Measurements from ENCODE around the gene NR4A3. TPM values are rescaled to one million over a fixed set of nuclear protein-coding genes. Genes with fewer than 3 reads are reported as not detected.

Gene NR4A3
- total RNA-seq, result 0.26 and 1.3 TPM in 2 replicates

DNA sequence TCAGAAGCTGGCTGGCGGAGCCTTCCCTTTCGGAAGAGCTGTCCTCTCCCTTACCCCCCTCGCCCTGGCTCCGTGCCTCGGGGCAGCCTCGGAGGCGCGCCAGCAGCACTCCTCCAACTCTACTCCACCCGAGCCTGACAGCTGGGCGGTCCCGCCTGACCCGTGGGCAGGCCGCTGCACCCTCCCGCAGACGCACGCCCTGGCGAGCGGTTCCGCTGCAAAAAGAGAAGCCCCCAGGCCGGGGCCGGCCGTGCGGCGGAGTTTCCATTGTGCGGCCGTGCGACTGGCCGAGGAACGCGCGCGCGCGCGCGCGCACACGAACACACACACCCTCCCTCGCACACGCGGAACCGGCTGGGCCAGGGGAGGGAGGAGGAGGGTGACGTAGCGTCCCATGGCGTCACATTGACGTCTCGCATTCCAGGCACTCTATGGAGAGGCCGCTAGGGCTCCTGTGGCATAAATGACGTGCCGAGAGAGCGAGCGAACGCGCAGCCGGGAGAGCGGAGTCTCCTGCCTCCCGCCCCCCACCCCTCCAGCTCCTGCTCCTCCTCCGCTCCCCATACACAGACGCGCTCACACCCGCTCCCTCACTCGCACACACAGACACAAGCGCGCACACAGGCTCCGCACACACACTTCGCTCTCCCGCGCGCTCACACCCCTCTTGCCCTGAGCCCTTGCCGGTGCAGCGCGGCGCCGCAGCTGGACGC is at the start of gene NR4A3:
Gene NR4A3 (plus strand): TSS at position 490 of the 713 bp plus-strand sequence. CDS start 6,158 bp downstream, outside the sequence.

DNA sequence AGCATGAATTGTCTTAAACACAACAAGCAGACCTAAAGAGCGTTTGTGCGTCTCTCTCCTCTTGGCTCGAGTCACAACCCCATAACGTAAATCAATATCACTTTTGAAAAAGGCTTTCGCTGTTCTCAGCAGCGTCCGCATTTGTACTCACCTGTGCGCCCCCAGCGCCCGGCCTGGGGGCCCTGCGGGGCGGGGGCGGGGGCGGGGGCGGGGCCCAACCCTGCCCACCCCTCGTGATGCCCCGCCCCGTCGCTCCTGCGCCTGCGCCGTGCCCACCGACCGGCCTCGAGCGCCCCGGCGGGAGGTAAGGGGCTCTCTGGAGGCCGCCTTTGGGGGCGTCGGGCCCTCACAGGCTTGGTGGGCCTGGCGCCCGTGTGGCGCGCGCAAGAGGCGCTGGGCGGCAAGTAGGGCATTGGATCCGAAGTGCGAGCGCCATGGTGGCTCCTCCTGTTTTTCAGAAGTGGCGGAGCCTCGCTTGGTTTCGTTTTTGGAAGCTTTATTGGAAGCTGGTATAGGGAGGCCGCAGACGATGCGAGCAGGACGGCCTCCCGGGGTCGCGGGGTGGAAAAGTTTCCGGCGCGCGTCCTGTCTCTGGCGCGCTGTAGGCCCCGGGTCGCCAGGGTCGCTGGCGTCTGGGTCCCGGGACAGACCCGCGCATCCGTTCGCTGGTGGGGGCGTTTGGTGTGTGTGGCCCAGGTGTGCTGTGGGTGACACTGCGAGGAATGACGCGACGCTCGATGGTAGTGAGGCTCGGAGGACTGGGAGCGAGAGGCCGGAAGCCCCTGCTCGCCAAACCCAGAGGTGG is 84.9 kb downstream of the NR4A3 start, which contains the start of gene STX17:
Gene STX17 (plus strand): TSS at position 252 of the 805 bp plus-strand sequence. CDS start 8,586 bp downstream, outside the sequence.

Other genes starting within 250 kb of the NR4A3 start
- 10.7 and 25.9 TPM in 2 replicates for gene STX17, start 84.8 kb downstream of the NR4A3 start, total RNA-seq